ENCODE results near the gene FAM98A. TPM values are rescaled to one million over a fixed set of nuclear protein-coding genes. Genes with fewer than 3 reads are reported as not detected.

The FAM98A gene
- polyA plus RNA-seq, 1 of the 3 experiments (the other 2 are of a cell fraction): 231 TPM

DNA sequence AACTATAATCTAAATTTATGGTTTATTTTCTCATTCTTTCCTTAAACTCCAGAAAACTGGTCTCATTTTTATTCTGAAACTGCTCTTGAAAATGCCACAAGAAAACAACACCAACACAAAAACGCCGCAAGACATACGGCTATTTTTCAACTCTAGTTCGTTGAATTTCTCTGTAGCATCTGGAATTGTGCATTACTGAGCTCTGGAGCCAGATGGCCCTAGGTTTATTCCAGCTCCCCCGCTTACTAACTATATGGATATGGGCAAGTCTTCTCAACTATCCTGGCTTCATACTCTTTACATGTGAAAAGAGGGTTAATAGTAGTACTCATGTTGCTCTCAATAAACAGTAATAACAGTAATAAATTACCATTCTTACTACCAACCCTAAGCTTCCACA lies 19.9 kb downstream of the FAM98A start (continued):
- TF ChIP-seq SIN3A (IDR thresholded peaks at IDR 0.05; ENCODE audit: borderline replicate concordance, low read depth, low read length) (no peak), FOXJ3 (CRISPR knock-in tag; IDR thresholded peaks at IDR 0.05) (no peak)

- no peak overlapping the region for H3K4me3 ChIP-seq (ENCODE audit: low read depth in 2 of 2, low read length in 1 of 2)
- H3K27ac ChIP-seq (ENCODE audit: low read depth in 2 of 2, low read length in 1 of 2): no peak overlapping the region
Measured at GRCh38 chr2:33577668-33578067, 21.4 kb downstream of the FAM98A start.

More at GRCh38 chr2:33577668-33578067, 21.4 kb downstream of the FAM98A start:
- Histone ChIP-seq H4K20me1 (ENCODE audit: insufficient read depth) (no peaks in the 10 kb centered on the region), H3K4me2 (no peak overlapping the region), H3K27me3 (ENCODE audit: insufficient read depth) (no peaks in the 10 kb centered on the region), H3F3A (replicated peaks; ENCODE audit: insufficient read depth) (peaks cover 9% of the 10 kb centered on the region), H2AFZ (ENCODE audit: low read depth) (no peak overlapping the region), H3K79me2 (ENCODE audit: insufficient read depth) (peaks cover 6% of the 10 kb centered on the region; the same call in 1 of the 2 replicates), H3K9me3 (no peaks in the 10 kb centered on the region), H3K4me1 (ENCODE audit: control insufficient read depth in 1 of 2, insufficient read depth in 2 of 2, low read depth in 1 of 2, low read length in 1 of 2) (no peaks in the 10 kb centered on the region), H3K36me3 (replicated peaks in 1 of 2; ENCODE audit: control insufficient read depth in 1 of 2, insufficient read depth in 2 of 2, low read length in 1 of 2) (peaks cover 0 to 5% of the 10 kb centered on the region in 2 experiments), H3K9me2 (no peaks in the 10 kb centered on the region), H3K9ac (no peak overlapping the region)
- ChIA-PET CTCF (interaction anchor here (0.6 to 1.4 kb wide), 3 partner anchors 102 to 544 kb away, joined by 3 read pairs; no protein-coding TSS in a partner anchor), POLR2A (no interaction called here)
- TF ChIP-seq GATA2 (CRISPR knock-in tag; IDR thresholded peaks at IDR 0.05) (no peak), RXRA (IDR thresholded peaks at IDR 0.05; ENCODE audit: borderline replicate concordance, low read depth) (no peak), EP300 (IDR thresholded peaks at IDR 0.05; ENCODE audit: borderline replicate concordance in 1 of 2, low read depth in 1 of 2, low read length in 1 of 2) (no peak), RFX5 (IDR thresholded peaks at IDR 0.05; ENCODE audit: low read length) (no peak), POLR2AphosphoS5 (IDR thresholded peaks at IDR 0.05; ENCODE audit: low read depth, low read length) (no peak), USF2 (IDR thresholded peaks at IDR 0.05; ENCODE audit: borderline replicate concordance, low read depth, low read length) (no peak), EZH2phosphoT487 (IDR thresholded peaks at IDR 0.05; ENCODE audit: borderline replicate concordance, low read depth) (no peak), TAF1 (IDR thresholded peaks at IDR 0.05; ENCODE audit: borderline replicate concordance, low read depth, low read length) (no peak), RCOR1 (IDR thresholded peaks at IDR 0.05; ENCODE audit: low read length) (no peak), NFIC (IDR thresholded peaks at IDR 0.05; ENCODE audit: borderline replicate concordance) (no peak), MXI1 (IDR thresholded peaks at IDR 0.05; ENCODE audit: low read depth, low read length) (no peak), GABPA (IDR thresholded peaks at IDR 0.05; ENCODE audit: low read depth) (no peak), CHD2 (IDR thresholded peaks at IDR 0.05; ENCODE audit: low read length, partially characterized antibody) (no peak), SMC3 (IDR thresholded peaks at IDR 0.05; ENCODE audit: low read depth, low read length) (no peak), TEAD4 (IDR thresholded peaks at IDR 0.05; ENCODE audit: borderline replicate concordance, insufficient read depth) (no peak)
- TF ChIP-seq, protein P1, sequence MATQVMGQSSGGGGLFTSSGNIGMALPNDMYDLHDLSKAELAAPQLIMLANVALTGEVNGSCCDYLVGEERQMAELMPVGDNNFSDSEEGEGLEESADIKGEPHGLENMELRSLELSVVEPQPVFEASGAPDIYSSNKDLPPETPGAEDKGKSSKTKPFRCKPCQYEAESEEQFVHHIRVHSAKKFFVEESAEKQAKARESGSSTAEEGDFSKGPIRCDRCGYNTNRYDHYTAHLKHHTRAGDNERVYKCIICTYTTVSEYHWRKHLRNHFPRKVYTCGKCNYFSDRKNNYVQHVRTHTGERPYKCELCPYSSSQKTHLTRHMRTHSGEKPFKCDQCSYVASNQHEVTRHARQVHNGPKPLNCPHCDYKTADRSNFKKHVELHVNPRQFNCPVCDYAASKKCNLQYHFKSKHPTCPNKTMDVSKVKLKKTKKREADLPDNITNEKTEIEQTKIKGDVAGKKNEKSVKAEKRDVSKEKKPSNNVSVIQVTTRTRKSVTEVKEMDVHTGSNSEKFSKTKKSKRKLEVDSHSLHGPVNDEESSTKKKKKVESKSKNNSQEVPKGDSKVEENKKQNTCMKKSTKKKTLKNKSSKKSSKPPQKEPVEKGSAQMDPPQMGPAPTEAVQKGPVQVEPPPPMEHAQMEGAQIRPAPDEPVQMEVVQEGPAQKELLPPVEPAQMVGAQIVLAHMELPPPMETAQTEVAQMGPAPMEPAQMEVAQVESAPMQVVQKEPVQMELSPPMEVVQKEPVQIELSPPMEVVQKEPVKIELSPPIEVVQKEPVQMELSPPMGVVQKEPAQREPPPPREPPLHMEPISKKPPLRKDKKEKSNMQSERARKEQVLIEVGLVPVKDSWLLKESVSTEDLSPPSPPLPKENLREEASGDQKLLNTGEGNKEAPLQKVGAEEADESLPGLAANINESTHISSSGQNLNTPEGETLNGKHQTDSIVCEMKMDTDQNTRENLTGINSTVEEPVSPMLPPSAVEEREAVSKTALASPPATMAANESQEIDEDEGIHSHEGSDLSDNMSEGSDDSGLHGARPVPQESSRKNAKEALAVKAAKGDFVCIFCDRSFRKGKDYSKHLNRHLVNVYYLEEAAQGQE (IDR thresholded peaks at IDR 0.05; ENCODE audit: low read depth, low read length): no peak
- TF ChIP-seq, protein P2, sequence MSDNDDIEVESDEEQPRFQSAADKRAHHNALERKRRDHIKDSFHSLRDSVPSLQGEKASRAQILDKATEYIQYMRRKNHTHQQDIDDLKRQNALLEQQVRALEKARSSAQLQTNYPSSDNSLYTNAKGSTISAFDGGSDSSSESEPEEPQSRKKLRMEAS (IDR thresholded peaks at IDR 0.05; ENCODE audit: low read depth): no peak
- WGBS (ENCODE audit: low lambda C conversion rate): 63% methylated on average over 2 of the region's 2 CpGs
- no peak for DNase-seq

Data from SK-N-SH (cell line).